K562 (cell line): ENCODE measurements around the gene LPAR3. TPM values are rescaled to one million over a fixed set of nuclear protein-coding genes. Genes with fewer than 3 reads are reported as not detected.

Experiments
- ATAC-seq: fragments of 200-7000 bp; cut with Tn5 transposase; 3 replicates; pipeline ENCODE4 v1.9.1; 2020; ENCODE audit warnings: moderate library complexity
- BruUV-seq: library from RNA; stranded (reverse); fragments of 400-500 nt; replicated peaks from 2 replicates; lab custom pipeline; 2021; lab: Mats Ljungman, UMichigan
- CTCF ChIA-PET: fragments of 300-600 bp; formaldehyde crosslinking; extraction: SDS; loops from one replicate; lab custom pipeline; 2021; ENCODE audit warnings: low intra/inter-chr PET ratio; lab: Yijun Ruan, JAX
- POLR2A ChIA-PET: fragments of 300-600, 350-650 bp; sonication (Branson Sonifier 250); formaldehyde crosslinking; extraction: SDS; loops from one replicate; lab custom pipeline; 2021; ENCODE audit warnings: antibody characterized with exemption, inconsistent platforms; lab: Yijun Ruan, JAX
- DNase-seq, 4 experiments: peaks; one replicate each; pipeline versions ENCODE4 v3.0.0 to v3.0.0-alpha.2; 2011 to 2018; ENCODE audit warnings: low spot score in 3 of 4, mixed read lengths in 3 of 4; ENCODE audit errors: extremely low read depth in 1 of 4
- FAIRE-seq: peaks from 2 replicates; lab custom pipeline; 2011; peaks lifted over from hg19 to GRCh38; lab: Jason Lieb, UNC
- H2AFZ ChIP-seq: 2 replicates; pipeline ENCODE4 v1.6.0; 2011; ENCODE audit warnings: low read depth, low read length, control low read depth, inconsistent platforms
- H3K27ac ChIP-seq: fragments of 200-600 bp; 3 replicates; pipeline ENCODE4 v1.8.0; 2011; ENCODE audit warnings: low read depth, mild to moderate bottlenecking, control low read depth, inconsistent platforms, low read length, moderate library complexity, mixed read lengths; ENCODE audit errors: extremely low read depth
- H3K27me3 ChIP-seq, 2 experiments: fragments of 300-600 bp in 1 of 2; 2 replicates in 1 of 2; 3 replicates in 1 of 2; pipeline versions ENCODE4 v1.6.0 to v1.8.0; 2011; ENCODE audit warnings: inconsistent platforms in 2 of 2, low read length in 2 of 2, mild to moderate bottlenecking in 1 of 2, mixed read lengths in 1 of 2, moderate library complexity in 1 of 2; ENCODE audit not compliant: control insufficient read depth in 2 of 2, insufficient read depth in 2 of 2
- H3K36me3 ChIP-seq: fragments of 300-600 bp; 3 replicates; pipeline ENCODE4 v1.8.0; 2011; ENCODE audit warnings: mild to moderate bottlenecking, low read length, inconsistent platforms; ENCODE audit not compliant: control insufficient read depth, insufficient read depth
- H3K4me1 ChIP-seq, 2 experiments: fragments of 200-600 bp in 1 of 2; replicated peaks in 1 of 2; 2 replicates in 1 of 2; 3 replicates in 1 of 2; pipeline versions ENCODE4 v1.5.1 to v1.8.0; 2011; ENCODE audit warnings: inconsistent platforms in 2 of 2, low read length in 2 of 2, mild to moderate bottlenecking in 1 of 2, mixed read lengths in 1 of 2, moderate library complexity in 1 of 2; ENCODE audit not compliant: control insufficient read depth in 2 of 2, insufficient read depth in 2 of 2
- H3K4me2 ChIP-seq: 2 replicates; pipeline ENCODE4 v1.6.1; 2011; ENCODE audit warnings: low read length, control low read depth, inconsistent platforms, mixed read lengths; ENCODE audit not compliant: insufficient read depth
- H3K4me3 ChIP-seq: fragments of 200-600 bp; sonication (generic), shearing (Covaris generic); 2 replicates; pipeline ENCODE4 v1.5.1; 2016; ENCODE audit warnings: control low read depth, inconsistent platforms
- H3K79me2 ChIP-seq: fragments of 200-600 bp; 3 replicates; pipeline ENCODE4 v1.8.0; 2011; ENCODE audit warnings: low read length, inconsistent platforms; ENCODE audit not compliant: control insufficient read depth, insufficient read depth
- H3K9ac ChIP-seq, 2 experiments: 2 replicates each; pipeline versions ENCODE4 v1.6.0 to v1.6.1; 2011; ENCODE audit warnings: low read depth in 2 of 2, low read length in 2 of 2, control low read depth in 1 of 2, inconsistent platforms in 1 of 2, mild to moderate bottlenecking in 1 of 2, mixed read lengths in 1 of 2; ENCODE audit not compliant: insufficient read depth in 1 of 2
- H3K9me1 ChIP-seq: one replicate; pipeline ENCODE4 v1.6.0; 2011; ENCODE audit warnings: inconsistent platforms, mild to moderate bottlenecking, low read length, moderate library complexity; ENCODE audit not compliant: control insufficient read depth, insufficient read depth
- H3K9me3 ChIP-seq: replicated peaks from 2 replicates; pipeline ENCODE4 v1.5.1; 2011; ENCODE audit warnings: low read depth, low read length, inconsistent platforms; ENCODE audit not compliant: control insufficient read depth, insufficient read depth
- H4K20me1 ChIP-seq: replicated peaks from 2 replicates; pipeline ENCODE4 v1.6.1; 2011; ENCODE audit warnings: low read length, inconsistent platforms, mixed read lengths; ENCODE audit not compliant: control insufficient read depth, insufficient read depth
- CBFA2T2 ChIP-seq: fragments of 450-650 bp; conservative IDR thresholded peaks from 2 replicates; pipeline ENCODE4 v1.6.1; 2017; ENCODE audit warnings: mild to moderate bottlenecking
- CREB1 ChIP-seq, 2 experiments: sonication (generic) in 1 of 2; formaldehyde crosslinking in 1 of 2; IDR thresholded peaks; 2 replicates each; pipeline versions ENCODE4 v1.6.1 to v1.8.0; 2012 to 2022; ENCODE audit warnings: inconsistent platforms in 1 of 2, mild to moderate bottlenecking in 1 of 2, missing genetic modification reagents in 1 of 2, moderate library complexity in 1 of 2
- FOSL1 ChIP-seq: fragments of 200-800 bp; sonication (Bioruptor generic); conservative IDR thresholded peaks from 2 replicates; pipeline ENCODE4 v1.6.1; 2016; ENCODE audit warnings: missing genetic modification characterization, missing compliant biosample characterization
- MAZ ChIP-seq, 2 experiments: fragments of 450-650 bp in 1 of 2; sonication (generic) in 1 of 2; formaldehyde crosslinking; IDR thresholded peaks in 1 of 2; conservative IDR thresholded peaks in 1 of 2; 2 replicates each; pipeline versions ENCODE4 v1.4.0 to v1.5.0; 2020; ENCODE audit warnings: mild to moderate bottlenecking in 1 of 2, missing genetic modification reagents in 1 of 2
- ZNF143 ChIP-seq: sonication (generic); formaldehyde crosslinking; IDR thresholded peaks from 2 replicates; pipeline ENCODE4 v1.9.0; 2022; ENCODE audit warnings: mild to moderate bottlenecking, missing genetic modification reagents
- ZNF217 ChIP-seq: sonication (generic); formaldehyde crosslinking; IDR thresholded peaks from 2 replicates; pipeline ENCODE4 v1.8.0; 2022; ENCODE audit warnings: mild to moderate bottlenecking, missing genetic modification reagents
- WGBS: fragments of 100-300 bp; shearing (Covaris generic); methylation state at CpG from one replicate; pipeline ENCODE4 v1.1.6; 2016; ENCODE audit warnings: low coverage, mixed read lengths; ENCODE audit not compliant: insufficient coverage; ENCODE audit errors: missing lambda C conversion rate; 5-methylcytosine and 5-hydroxymethylcytosine counted together
- in situ Hi-C: fragments of 300-500 bp; cut with MboI; formaldehyde crosslinking; loops from 4 replicates; pipeline ENCODE4 v1.15.0; 2018; ENCODE audit warnings: inconsistent platforms, mixed read lengths
- intact Hi-C: fragments of 100-400 bp; cut with micrococcal nuclease; formaldehyde crosslinking; loops from 2 replicates; pipeline ENCODE4 v1.14.2; 2022
- polyA plus RNA-seq, 8 experiments: library from polyadenylated mRNA; depleted of rRNA in 4 of 8; stranded (reverse) in 5 of 8; unstranded in 3 of 8; fragments of >200 nt; fragmentation: Nextera tagmentation in 2 of 8; fragmentation: Illumina TruSeq in 1 of 8; extraction: Ambion mirVana in 2 of 8; extraction: Trizol in 1 of 8; gene quantifications; 2 replicates each; pipeline versions ENCODE4 v1.2.1 to v1.2.3, GENCODE V29; 2011 to 2014; ENCODE audit warnings: inconsistent platforms in 1 of 8, missing spikeins in 1 of 8
- total RNA-seq, 7 experiments: library from RNA; depleted of rRNA in 6 of 7; stranded (reverse); fragments of >200 nt in 6 of 7; fragmentation: Illumina TruSeq in 2 of 7; extraction: Trizol in 2 of 7; gene quantifications; 2 replicates each; pipeline versions ENCODE4 v1.2.1 to v1.2.3, GENCODE V29; 2011 to 2021; ENCODE audit warnings: low replicate concordance in 1 of 7
- TF ChIP-seq, protein P1 (sequence below), 2 experiments: fragments of 450-650 bp in 1 of 2; IDR thresholded peaks; 2 replicates each; pipeline ENCODE4 v1.6.1; 2011 to 2017; ENCODE audit warnings: low read depth in 2 of 2, antibody characterized with exemption in 1 of 2, borderline replicate concordance in 1 of 2, low read length in 1 of 2, mild to moderate bottlenecking in 1 of 2, mixed read lengths in 1 of 2; ENCODE audit not compliant: control insufficient read depth in 1 of 2
- TF ChIP-seq, protein P2 (sequence below): sonication (generic); formaldehyde crosslinking; IDR thresholded peaks from 2 replicates; pipeline ENCODE4 v1.8.0; 2022; ENCODE audit warnings: mild to moderate bottlenecking, missing genetic modification reagents
- TF ChIP-seq, protein P3 (sequence below): fragments of 450-650 bp; IDR thresholded peaks from 2 replicates; pipeline ENCODE4 v1.6.1; 2014; ENCODE audit warnings: low read depth, mild to moderate bottlenecking, moderate library complexity, borderline replicate concordance

Gene LPAR3
- total and polyA plus RNA-seq, 9 of the 15 experiments (the other 6 are each of a cell fraction or from before 2014, with no cell fraction given) = 0.11 TPM; not detected in 8

DNA sequence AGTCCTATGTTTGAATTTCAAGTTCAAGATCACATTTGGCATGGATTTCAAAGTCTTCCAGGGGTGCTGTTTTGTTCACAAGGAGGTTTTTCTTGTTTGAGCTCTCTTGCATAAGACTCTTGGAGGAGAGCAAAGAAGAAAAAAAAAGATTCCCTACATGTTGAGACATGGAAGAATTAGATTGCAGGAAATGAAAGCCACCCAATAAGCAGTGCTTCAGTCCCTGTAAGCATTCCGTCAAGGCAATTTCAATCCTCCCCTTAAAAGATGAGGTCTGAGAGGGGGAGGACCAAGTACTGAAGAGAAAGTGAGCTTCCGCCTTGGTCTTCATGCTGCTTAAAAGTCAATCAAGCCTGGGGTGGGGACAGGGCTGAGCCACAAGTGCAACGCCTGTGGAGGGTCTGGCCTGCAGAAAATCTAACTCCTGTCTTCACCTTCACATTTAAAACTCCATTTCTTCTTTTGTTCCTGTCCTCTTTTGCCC lies 50.2 kb downstream of the LPAR3 start (continued):
- TF ChIP-seq, protein P1, sequence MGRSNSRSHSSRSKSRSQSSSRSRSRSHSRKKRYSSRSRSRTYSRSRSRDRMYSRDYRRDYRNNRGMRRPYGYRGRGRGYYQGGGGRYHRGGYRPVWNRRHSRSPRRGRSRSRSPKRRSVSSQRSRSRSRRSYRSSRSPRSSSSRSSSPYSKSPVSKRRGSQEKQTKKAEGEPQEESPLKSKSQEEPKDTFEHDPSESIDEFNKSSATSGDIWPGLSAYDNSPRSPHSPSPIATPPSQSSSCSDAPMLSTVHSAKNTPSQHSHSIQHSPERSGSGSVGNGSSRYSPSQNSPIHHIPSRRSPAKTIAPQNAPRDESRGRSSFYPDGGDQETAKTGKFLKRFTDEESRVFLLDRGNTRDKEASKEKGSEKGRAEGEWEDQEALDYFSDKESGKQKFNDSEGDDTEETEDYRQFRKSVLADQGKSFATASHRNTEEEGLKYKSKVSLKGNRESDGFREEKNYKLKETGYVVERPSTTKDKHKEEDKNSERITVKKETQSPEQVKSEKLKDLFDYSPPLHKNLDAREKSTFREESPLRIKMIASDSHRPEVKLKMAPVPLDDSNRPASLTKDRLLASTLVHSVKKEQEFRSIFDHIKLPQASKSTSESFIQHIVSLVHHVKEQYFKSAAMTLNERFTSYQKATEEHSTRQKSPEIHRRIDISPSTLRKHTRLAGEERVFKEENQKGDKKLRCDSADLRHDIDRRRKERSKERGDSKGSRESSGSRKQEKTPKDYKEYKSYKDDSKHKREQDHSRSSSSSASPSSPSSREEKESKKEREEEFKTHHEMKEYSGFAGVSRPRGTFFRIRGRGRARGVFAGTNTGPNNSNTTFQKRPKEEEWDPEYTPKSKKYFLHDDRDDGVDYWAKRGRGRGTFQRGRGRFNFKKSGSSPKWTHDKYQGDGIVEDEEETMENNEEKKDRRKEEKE (IDR thresholded peaks at IDR 0.05; ENCODE audit: borderline replicate concordance in 1 of 2, control insufficient read depth in 1 of 2, low read depth in 2 of 2, low read length in 1 of 2) = no peak
- no peak for TF ChIP-seq MAZ (CRISPR knock-in tag; conservative IDR thresholded peaks at IDR 0.05 in 1 of 2, IDR thresholded peaks at IDR 0.05 in 1 of 2)
- TF ChIP-seq, protein P2, sequence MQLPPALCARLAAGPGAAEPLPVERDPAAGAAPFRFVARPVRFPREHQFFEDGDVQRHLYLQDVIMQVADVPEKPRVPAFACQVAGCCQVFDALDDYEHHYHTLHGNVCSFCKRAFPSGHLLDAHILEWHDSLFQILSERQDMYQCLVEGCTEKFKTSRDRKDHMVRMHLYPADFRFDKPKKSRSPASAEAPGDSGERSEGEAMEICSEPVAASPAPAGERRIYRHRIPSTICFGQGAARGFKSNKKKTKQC (CRISPR knock-in tag) = no peak

DNA sequence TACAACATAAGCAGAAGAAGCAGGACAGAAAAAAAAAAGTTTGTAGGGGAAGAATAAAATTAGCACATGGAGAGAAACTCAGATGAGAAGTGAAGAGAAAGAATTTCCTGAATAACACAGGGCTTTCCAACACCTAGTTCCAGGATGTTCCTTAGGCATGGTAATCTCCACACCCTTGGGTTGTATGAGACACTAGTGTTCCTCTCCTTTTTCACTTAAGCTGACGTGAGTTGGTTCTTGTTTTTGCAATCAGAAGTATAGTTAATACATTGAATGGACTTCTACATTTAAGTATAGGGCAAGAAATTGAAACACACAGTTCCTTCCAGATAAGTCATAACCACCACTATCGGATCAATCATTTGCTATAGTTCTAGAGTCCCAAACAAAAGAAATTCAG lies 51.0 kb downstream of the LPAR3 start:
- H3K27me3 ChIP-seq = no peaks in the 10 kb centered on the region
- H3K79me2 ChIP-seq = no peaks in the 10 kb centered on the region
- no peaks in the 10 kb centered on the region for H3K36me3 ChIP-seq
- POLR2A ChIA-PET = no interaction called here
- no peak overlapping the region for H2AFZ ChIP-seq
- TF ChIP-seq CBFA2T2 = no peak
- TF ChIP-seq, protein P3, sequence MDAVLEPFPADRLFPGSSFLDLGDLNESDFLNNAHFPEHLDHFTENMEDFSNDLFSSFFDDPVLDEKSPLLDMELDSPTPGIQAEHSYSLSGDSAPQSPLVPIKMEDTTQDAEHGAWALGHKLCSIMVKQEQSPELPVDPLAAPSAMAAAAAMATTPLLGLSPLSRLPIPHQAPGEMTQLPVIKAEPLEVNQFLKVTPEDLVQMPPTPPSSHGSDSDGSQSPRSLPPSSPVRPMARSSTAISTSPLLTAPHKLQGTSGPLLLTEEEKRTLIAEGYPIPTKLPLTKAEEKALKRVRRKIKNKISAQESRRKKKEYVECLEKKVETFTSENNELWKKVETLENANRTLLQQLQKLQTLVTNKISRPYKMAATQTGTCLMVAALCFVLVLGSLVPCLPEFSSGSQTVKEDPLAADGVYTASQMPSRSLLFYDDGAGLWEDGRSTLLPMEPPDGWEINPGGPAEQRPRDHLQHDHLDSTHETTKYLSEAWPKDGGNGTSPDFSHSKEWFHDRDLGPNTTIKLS = no peak
- TF ChIP-seq ZNF143 = no peak
- TF ChIP-seq FOSL1 = no peak
- no peak for TF ChIP-seq CREB1 (IDR thresholded peaks at IDR 0.05)
- no peak for TF ChIP-seq CREB1 (CRISPR knock-in tag; IDR thresholded peaks at IDR 0.05)
- TF ChIP-seq ZNF217 (CRISPR knock-in tag) = no peak
- TF ChIP-seq, all 486 proteins: peak for 0
- CTCF ChIA-PET = no interaction called here
- H3K9ac ChIP-seq = no peak overlapping the region
- no peak overlapping the region for H3K27ac ChIP-seq
- BruUV-seq = no TSS peak
- WGBS = 0% methylated on average over 2 of the region's 2 CpGs
- DNase-seq (no peak), ATAC-seq (no peak), FAIRE-seq (no peak)
- no peak overlapping the region for H3K4me2 ChIP-seq
- no peaks in the 10 kb centered on the region for H4K20me1 ChIP-seq
- H3K9me1 ChIP-seq = no peaks in the 10 kb centered on the region
- no peak overlapping the region for H3K4me3 ChIP-seq
- no peaks in the 10 kb centered on the region for H3K9me3 ChIP-seq
- no peaks in the 10 kb centered on the region for H3K4me1 ChIP-seq
- intact Hi-C loops = no loop called here
- in situ Hi-C loops = no loop called here
